Measurements from ENCODE around the gene POC1A.
A peak's percentile ranks its signal among the peaks of the same experiment; 100 is the strongest.

The POC1A gene

DNA sequence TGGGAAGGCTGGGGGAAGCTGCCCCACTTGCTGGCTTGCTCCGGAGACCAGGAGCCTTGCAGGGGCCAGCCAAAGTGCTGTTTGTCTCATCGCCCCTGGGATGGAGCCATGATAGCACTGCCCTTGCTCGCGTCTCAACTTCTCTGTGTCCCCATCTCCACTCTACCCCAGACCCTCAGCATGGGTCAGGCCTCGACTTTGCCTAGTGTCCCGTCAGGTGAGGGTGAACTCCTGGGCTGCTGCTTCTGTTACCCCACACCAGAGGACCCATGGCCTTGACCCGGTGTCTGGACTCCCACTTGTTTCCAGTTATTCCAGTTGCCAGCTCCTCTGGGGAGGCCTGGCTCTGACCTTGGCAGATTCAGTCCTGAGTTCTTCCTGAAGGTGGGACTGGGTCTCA, 61.3 kb downstream of the POC1A start:
- H3K4me1 ChIP-seq (ENCODE audit: control insufficient read depth, insufficient read depth, low read depth, low read length) = peaks cover 69% of the 10 kb centered on the region
- peak overlapping the region; percentile 0 for H4K91ac ChIP-seq (ENCODE audit: low read length)
- H2BK15ac ChIP-seq (ENCODE audit: low read depth, poor library complexity, severe bottlenecking) = no peak overlapping the region
- peak overlapping the region; percentile 68 for H3K27ac ChIP-seq (ENCODE audit: low read length, poor library complexity, severe bottlenecking)
- peaks cover 0 to 7% of the 10 kb centered on the region in 2 experiments for H3K36me3 ChIP-seq (ENCODE audit: control insufficient read depth in 1 of 2, insufficient read depth in 2 of 2, low read depth in 1 of 2, low read length in 2 of 2)
- H2AFZ ChIP-seq (ENCODE audit: low read depth, low read length) = no peak overlapping the region
- H3K14ac ChIP-seq (ENCODE audit: low read length in 2 of 2) = no peak overlapping the region
- H3K4me2 ChIP-seq (ENCODE audit: low read length, poor library complexity, severe bottlenecking) = no peak overlapping the region
- no peak overlapping the region for H4K8ac ChIP-seq (ENCODE audit: low read length)
- peak overlapping the region; percentile 49 to 61 for H2BK12ac ChIP-seq (ENCODE audit: low read length in 2 of 2)
- peak overlapping the region; percentile 97 for H2AK5ac ChIP-seq (ENCODE audit: low read length, severe bottlenecking)
- H3K79me1 ChIP-seq (replicated peaks; ENCODE audit: low read length, poor library complexity, severe bottlenecking) = peaks cover 2% of the 10 kb centered on the region
- H3K27me3 ChIP-seq (ENCODE audit: control insufficient read depth in 1 of 2, insufficient read depth in 1 of 2, low read length in 2 of 2) = no peaks in the 10 kb centered on the region
- no peak overlapping the region for H3K9ac ChIP-seq (ENCODE audit: low read length)
- H3K4me3 ChIP-seq (ENCODE audit: insufficient read depth in 1 of 2, low read depth in 1 of 2, low read length in 2 of 2) = no peak overlapping the region
- no peaks in the 10 kb centered on the region for H3K9me3 ChIP-seq (ENCODE audit: control insufficient read depth, low read length)
- peak overlapping the region; percentile 75 for H2BK5ac ChIP-seq (ENCODE audit: low read depth, low read length, poor library complexity, severe bottlenecking)
- DNase-seq = no peak
- H3K23ac ChIP-seq (ENCODE audit: low read length in 2 of 2) = no peak overlapping the region
- 97% methylated on average over 7 of the region's 7 CpGs for WGBS
- peak overlapping the region; percentile 63 to 66 for H3K18ac ChIP-seq (ENCODE audit: low read depth in 1 of 2, low read length in 2 of 2)
- no peak overlapping the region for H2BK120ac ChIP-seq (ENCODE audit: low read depth, low read length)
- H3K4ac ChIP-seq (ENCODE audit: low read depth in 1 of 2, low read length in 2 of 2) = peak overlapping the region in 1 of 2 experiments; percentile 4

- Histone ChIP-seq H2BK5ac (ENCODE audit: low read depth, low read length, poor library complexity, severe bottlenecking) (no peak overlapping the region), H3K36me3 (ENCODE audit: control insufficient read depth in 1 of 2, insufficient read depth in 2 of 2, low read depth in 1 of 2, low read length in 2 of 2) (peaks cover 0 to 7% of the 10 kb centered on the region in 2 experiments), H2BK12ac (ENCODE audit: low read length in 2 of 2) (peak overlapping the region in 1 of 2 experiments; percentile 42), H3K4me1 (ENCODE audit: control insufficient read depth, insufficient read depth, low read depth, low read length) (peaks cover 72% of the 10 kb centered on the region), H3K23ac (ENCODE audit: low read length in 2 of 2) (no peak overlapping the region), H3K9ac (ENCODE audit: low read length) (peak overlapping the region; percentile 77), H4K8ac (ENCODE audit: low read length) (peak overlapping the region; percentile 39), H3K4me3 (ENCODE audit: insufficient read depth in 1 of 2, low read depth in 1 of 2, low read length in 2 of 2) (no peak overlapping the region), H4K91ac (ENCODE audit: low read length) (no peak overlapping the region), H2BK120ac (ENCODE audit: low read depth, low read length) (no peak overlapping the region), H3K18ac (ENCODE audit: low read depth in 1 of 2, low read length in 2 of 2) (peak overlapping the region in 1 of 2 experiments; percentile 14), H3K4ac (ENCODE audit: low read depth in 1 of 2, low read length in 2 of 2) (peak overlapping the region in 1 of 2 experiments; percentile 20), H2AK5ac (ENCODE audit: low read length, severe bottlenecking) (peak overlapping the region; percentile 77), H2BK15ac (ENCODE audit: low read depth, poor library complexity, severe bottlenecking) (peak overlapping the region; percentile 34), H3K14ac (ENCODE audit: low read length in 2 of 2) (no peak overlapping the region), H3K9me3 (ENCODE audit: control insufficient read depth, low read length) (no peaks in the 10 kb centered on the region), H2AFZ (ENCODE audit: low read depth, low read length) (no peak overlapping the region), H3K27ac (ENCODE audit: low read length, poor library complexity, severe bottlenecking) (peak overlapping the region; percentile 98), H3K27me3 (ENCODE audit: control insufficient read depth in 1 of 2, insufficient read depth in 1 of 2, low read length in 2 of 2) (no peaks in the 10 kb centered on the region), H3K79me1 (replicated peaks; ENCODE audit: low read length, poor library complexity, severe bottlenecking) (peaks cover 2% of the 10 kb centered on the region), H3K4me2 (ENCODE audit: low read length, poor library complexity, severe bottlenecking) (no peak overlapping the region)
- WGBS = no CpG with 5 or more reads among the region's 1 CpG
- no peak for DNase-seq
These were observed 62.0 kb downstream of the POC1A start for GRCh38 chr3:52092271-52092660.

DNA sequence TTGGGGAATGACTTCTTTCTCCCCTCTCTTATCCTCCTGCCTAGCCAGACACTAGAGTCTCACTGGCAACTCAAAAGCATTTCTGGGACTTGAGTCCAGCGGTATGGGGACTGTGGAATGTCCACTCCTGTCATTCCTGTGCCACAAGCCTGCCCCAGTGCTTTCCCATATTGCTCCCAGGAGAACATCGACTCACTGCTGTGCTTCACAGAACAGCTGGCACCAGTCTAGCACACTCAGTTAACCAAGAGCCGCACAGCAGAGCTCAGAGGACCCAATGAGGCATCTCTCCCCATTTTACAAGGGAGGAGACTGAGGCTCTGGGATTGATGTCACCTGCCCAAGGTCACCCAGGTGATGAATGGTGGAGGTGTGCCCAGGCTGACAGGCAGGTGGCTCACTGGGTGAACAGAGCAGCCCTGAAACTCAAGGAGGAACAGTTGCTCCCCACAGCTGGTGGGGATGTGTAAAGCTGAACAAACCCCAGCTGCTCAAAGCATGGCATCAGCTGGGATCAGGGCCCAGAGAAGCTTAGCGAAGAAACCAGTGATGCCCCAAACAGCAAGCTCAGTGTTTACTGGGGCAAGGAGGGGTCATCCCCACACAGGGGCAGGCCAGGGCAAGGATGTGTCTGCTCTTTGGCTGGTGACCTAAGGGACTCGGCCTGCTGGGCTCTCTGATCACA, 62.5 kb downstream of the POC1A start:
- Histone ChIP-seq H3K14ac (ENCODE audit: low read length in 2 of 2) (peak overlapping the region in 1 of 2 experiments; percentile 56), H3K9me3 (ENCODE audit: control insufficient read depth, low read length) (no peaks in the 10 kb centered on the region), H2BK120ac (ENCODE audit: low read depth, low read length) (peak overlapping the region; percentile 77), H4K8ac (ENCODE audit: low read length) (peak overlapping the region; percentile 73), H4K91ac (ENCODE audit: low read length) (no peak overlapping the region), H3K36me3 (ENCODE audit: control insufficient read depth in 1 of 2, insufficient read depth in 2 of 2, low read depth in 1 of 2, low read length in 2 of 2) (peaks cover 0 to 5% of the 10 kb centered on the region in 2 experiments), H2AK5ac (ENCODE audit: low read length, severe bottlenecking) (peak overlapping the region; percentile 92), H2AFZ (ENCODE audit: low read depth, low read length) (no peak overlapping the region), H3K18ac (ENCODE audit: low read depth in 1 of 2, low read length in 2 of 2) (peak overlapping the region; percentile 38 to 44), H3K4me3 (ENCODE audit: insufficient read depth in 1 of 2, low read depth in 1 of 2, low read length in 2 of 2) (peak overlapping the region in 1 of 2 experiments; percentile 12), H3K27ac (ENCODE audit: low read length, poor library complexity, severe bottlenecking) (peak overlapping the region; percentile 98), H3K4me2 (ENCODE audit: low read length, poor library complexity, severe bottlenecking) (no peak overlapping the region), H3K27me3 (ENCODE audit: control insufficient read depth in 1 of 2, insufficient read depth in 1 of 2, low read length in 2 of 2) (no peaks in the 10 kb centered on the region), H2BK15ac (ENCODE audit: low read depth, poor library complexity, severe bottlenecking) (no peak overlapping the region), H2BK12ac (ENCODE audit: low read length in 2 of 2) (peak overlapping the region; percentile 33 to 53), H3K4me1 (ENCODE audit: control insufficient read depth, insufficient read depth, low read depth, low read length) (peaks cover 72% of the 10 kb centered on the region), H2BK5ac (ENCODE audit: low read depth, low read length, poor library complexity, severe bottlenecking) (peak overlapping the region; percentile 99), H3K79me1 (replicated peaks; ENCODE audit: low read length, poor library complexity, severe bottlenecking) (peaks cover 2% of the 10 kb centered on the region), H3K9ac (ENCODE audit: low read length) (peak overlapping the region; percentile 77), H3K4ac (ENCODE audit: low read depth in 1 of 2, low read length in 2 of 2) (peak overlapping the region in 1 of 2 experiments; percentile 20), H3K23ac (ENCODE audit: low read length in 2 of 2) (no peak overlapping the region)
- DNase-seq = peak; percentile 76
- WGBS = 47% methylated on average over 4 of the region's 5 CpGs

DNA sequence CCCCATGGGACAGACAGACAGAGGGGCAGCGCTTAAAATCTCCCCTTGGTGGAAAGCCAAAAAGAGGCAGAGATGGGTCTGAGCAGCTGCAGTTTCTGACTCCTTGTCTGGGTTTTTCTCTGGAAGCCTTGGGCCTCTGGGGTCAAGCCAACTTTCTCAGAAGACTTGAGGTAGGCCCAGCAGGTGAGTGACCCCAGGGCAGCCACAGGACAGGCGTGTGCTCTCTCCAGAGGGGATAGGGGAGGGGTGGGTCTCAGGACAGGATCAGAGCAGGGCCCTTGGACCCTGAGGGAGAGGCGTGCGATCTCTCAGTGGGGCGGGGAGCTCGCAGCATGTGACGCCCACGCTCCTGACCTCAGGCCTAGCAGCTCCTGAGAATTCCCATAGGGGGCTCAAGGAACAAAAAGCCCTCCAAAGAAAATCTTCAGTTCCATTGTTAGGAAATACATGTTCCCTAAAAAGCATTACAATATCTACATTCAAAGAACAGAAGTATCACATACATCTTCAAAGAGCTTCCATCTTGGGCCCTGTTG, 63.2 kb downstream of the POC1A start:
- H3K9ac ChIP-seq (ENCODE audit: low read length) = peak overlapping the region; percentile 77
- peak overlapping the region; percentile 92 to 94 for H3K18ac ChIP-seq (ENCODE audit: low read depth in 1 of 2, low read length in 2 of 2)
- peaks cover 0 to 5% of the 10 kb centered on the region in 2 experiments for H3K36me3 ChIP-seq (ENCODE audit: control insufficient read depth in 1 of 2, insufficient read depth in 2 of 2, low read depth in 1 of 2, low read length in 2 of 2)
- H2AK5ac ChIP-seq (ENCODE audit: low read length, severe bottlenecking) = peak overlapping the region; percentile 96
- peaks cover 70% of the 10 kb centered on the region for H3K4me1 ChIP-seq (ENCODE audit: control insufficient read depth, insufficient read depth, low read depth, low read length)
- peak; percentile 14 for DNase-seq
- H3K4ac ChIP-seq (ENCODE audit: low read depth in 1 of 2, low read length in 2 of 2) = peak overlapping the region; percentile 62 to 83
- no peak overlapping the region for H3K4me2 ChIP-seq (ENCODE audit: low read length, poor library complexity, severe bottlenecking)
- peak overlapping the region; percentile 76 for H2BK15ac ChIP-seq (ENCODE audit: low read depth, poor library complexity, severe bottlenecking)
- no peak overlapping the region for H3K14ac ChIP-seq (ENCODE audit: low read length in 2 of 2)
- peak overlapping the region; percentile 99 for H2BK5ac ChIP-seq (ENCODE audit: low read depth, low read length, poor library complexity, severe bottlenecking)
- H3K27me3 ChIP-seq (ENCODE audit: control insufficient read depth in 1 of 2, insufficient read depth in 1 of 2, low read length in 2 of 2) = no peaks in the 10 kb centered on the region
- H2BK120ac ChIP-seq (ENCODE audit: low read depth, low read length) = peak overlapping the region; percentile 77
- H2BK12ac ChIP-seq (ENCODE audit: low read length in 2 of 2) = peak overlapping the region; percentile 53 to 78
- H4K8ac ChIP-seq (ENCODE audit: low read length) = peak overlapping the region; percentile 93
- peaks cover 2% of the 10 kb centered on the region for H3K79me1 ChIP-seq (replicated peaks; ENCODE audit: low read length, poor library complexity, severe bottlenecking)
- H3K27ac ChIP-seq (ENCODE audit: low read length, poor library complexity, severe bottlenecking) = peak overlapping the region; percentile 98
- no peak overlapping the region for H2AFZ ChIP-seq (ENCODE audit: low read depth, low read length)
- no peak overlapping the region for H3K23ac ChIP-seq (ENCODE audit: low read length in 2 of 2)
- peak overlapping the region in 1 of 2 experiments; percentile 12 for H3K4me3 ChIP-seq (ENCODE audit: insufficient read depth in 1 of 2, low read depth in 1 of 2, low read length in 2 of 2)
- H3K9me3 ChIP-seq (ENCODE audit: control insufficient read depth, low read length) = no peaks in the 10 kb centered on the region
- peak overlapping the region; percentile 83 for H4K91ac ChIP-seq (ENCODE audit: low read length)
- WGBS = 62% methylated on average over 8 of the region's 8 CpGs

All from mesenchymal stem cell (in vitro differentiated cells and primary cell).